GM12874 (cell line): ENCODE data around the gene FRS2.

Experiments
- CTCF ChIP-seq: IDR thresholded peaks from 2 replicates; pipeline ENCODE4 v1.5.1; 2011; ENCODE audit warnings: low read depth, mild to moderate bottlenecking, control low read depth, low read length, moderate library complexity; ENCODE audit not compliant: insufficient read depth

Gene FRS2

GRCh38 chr12:69470189-69471075, at the start of gene FRS2:
Gene FRS2, plus strand, starts transcription at chr12:69470388. Its CDS starts 98,643 bp downstream, at chr12:69569031.
- peak; percentile 31; the same call in 1 of the 2 replicates for TF ChIP-seq CTCF

GRCh38 chr12:69421548-69421947, 48.6 kb upstream of the FRS2 start:
- TF ChIP-seq CTCF: no peak

- no peak for TF ChIP-seq CTCF
These were observed 46.9 kb upstream of the FRS2 start for GRCh38 chr12:69423037-69423905.

- no peak for TF ChIP-seq CTCF
These were observed 44.8 kb upstream of the FRS2 start for GRCh38 chr12:69425417-69425816.

GRCh38 chr12:69428351-69429073, 41.7 kb upstream of the FRS2 start:
- no peak for TF ChIP-seq CTCF

GRCh38 chr12:69430942-69431590, 39.1 kb upstream of the FRS2 start:
- TF ChIP-seq CTCF: no peak
